LHCN-M2 (cell line): ENCODE data around the gene KIF12. TPM values are rescaled to one million over a fixed set of nuclear protein-coding genes. Genes with fewer than 3 reads are reported as not detected.

Experiments
- DNase-seq: peaks from one replicate; pipeline ENCODE4 v3.0.0-alpha.2; 2012; ENCODE audit warnings: low read depth
- total RNA-seq: library from RNA; depleted of rRNA; stranded (reverse); fragments of >200 nt; gene quantifications from 2 replicates; pipeline ENCODE4 v1.2.3, GENCODE V29; 2014

The KIF12 gene
- total RNA-seq, 1 experiment from 2014 or later, result not detected

- DNase-seq, result no peak
Observed at GRCh38 chr9:114069476-114070187, 29.5 kb downstream of the KIF12 start.

- DNase-seq, result no peak
Observed at GRCh38 chr9:114065304-114065703, 33.8 kb downstream of the KIF12 start.

- DNase-seq, result no peak
Observed at GRCh38 chr9:114061830-114062474, 37.1 kb downstream of the KIF12 start.

- no peak for DNase-seq
Observed at GRCh38 chr9:114061292-114061691, 37.8 kb downstream of the KIF12 start.

- DNase-seq, result no peak
Observed at GRCh38 chr9:114060711-114061110, 38.4 kb downstream of the KIF12 start.

GRCh38 chr9:114060070-114060469, 39.0 kb downstream of the KIF12 start:
- DNase-seq, result no peak

- DNase-seq, result peak; percentile 84
Observed at GRCh38 chr9:114059047-114059803, 39.9 kb downstream of the KIF12 start.

GRCh38 chr9:114058688-114059046, 40.4 kb downstream of the KIF12 start:
- DNase-seq, result no peak

GRCh38 chr9:114057161-114057885, 41.8 kb downstream of the KIF12 start:
- DNase-seq, result no peak

GRCh38 chr9:114056527-114056926, 42.6 kb downstream of the KIF12 start:
- no peak for DNase-seq

- DNase-seq, result no peak
Observed at GRCh38 chr9:114055894-114056293, 43.2 kb downstream of the KIF12 start.

- no peak for DNase-seq
Observed at GRCh38 chr9:114055061-114055460, 44.0 kb downstream of the KIF12 start.

- no peak for DNase-seq
Observed at GRCh38 chr9:114054191-114054690, 44.9 kb downstream of the KIF12 start.

GRCh38 chr9:114053246-114054005, 45.7 kb downstream of the KIF12 start:
- no peak for DNase-seq

- DNase-seq, result no peak
Observed at GRCh38 chr9:114051706-114052105, 47.4 kb downstream of the KIF12 start.

GRCh38 chr9:114051281-114051680, 47.8 kb downstream of the KIF12 start:
- DNase-seq, result no peak

GRCh38 chr9:114050646-114051045, 48.4 kb downstream of the KIF12 start:
- DNase-seq, result no peak

GRCh38 chr9:114050226-114050568, 48.9 kb downstream of the KIF12 start:
- DNase-seq, result no peak

- no peak for DNase-seq
Observed at GRCh38 chr9:114049441-114050225, 49.5 kb downstream of the KIF12 start.
